Keratinocyte (primary cell): ENCODE results near the gene GPR158. TPM values are rescaled to one million over a fixed set of nuclear protein-coding genes. Genes with fewer than 3 reads are reported as not detected.

Experiments used
- DNase-seq: peaks from one replicate; pipeline ENCODE4 v3.0.0-alpha.2; 2011; ENCODE audit warnings: low read depth, missing footprints, low spot score
- FAIRE-seq: peaks from 2 replicates; lab custom pipeline; 2011; peaks lifted over from hg19 to GRCh38; lab: Jason Lieb, UNC
- H2AFZ ChIP-seq: 2 replicates; pipeline ENCODE4 v1.6.0; 2012; ENCODE audit warnings: low read length, control low read depth, inconsistent platforms; ENCODE audit not compliant: control insufficient read depth
- H3K27ac ChIP-seq: 2 replicates; pipeline ENCODE4 v1.5.1; 2011; ENCODE audit warnings: low read length; ENCODE audit not compliant: control insufficient read depth, insufficient read depth
- H3K27me3 ChIP-seq: 3 replicates; pipeline ENCODE4 v1.6.0; 2011; ENCODE audit warnings: low read length; ENCODE audit not compliant: control insufficient read depth, insufficient read depth; ENCODE audit errors: extremely low read depth
- H3K36me3 ChIP-seq, 2 experiments: 2 replicates in 1 of 2; 3 replicates in 1 of 2; pipeline ENCODE4 v1.5.1; 2011; ENCODE audit warnings: low read length in 2 of 2, mild to moderate bottlenecking in 1 of 2; ENCODE audit not compliant: control insufficient read depth in 2 of 2, insufficient read depth in 2 of 2; ENCODE audit errors: extremely low read depth in 1 of 2
- H3K4me1 ChIP-seq: 3 replicates; pipeline ENCODE4 v1.5.1; 2011; ENCODE audit warnings: low read length; ENCODE audit not compliant: control insufficient read depth, insufficient read depth; ENCODE audit errors: extremely low read depth
- H3K4me2 ChIP-seq: 3 replicates; pipeline ENCODE4 v1.6.0; 2011; ENCODE audit warnings: low read depth, low read length; ENCODE audit not compliant: control insufficient read depth, insufficient read depth; ENCODE audit errors: extremely low read depth
- H3K4me3 ChIP-seq, 3 experiments: fragments of 200-600 bp in 1 of 3; sonication (generic) in 1 of 3; 2 replicates in 2 of 3; 3 replicates in 1 of 3; pipeline ENCODE4 v1.5.1; 2011 to 2016; ENCODE audit warnings: low read length in 3 of 3, mild to moderate bottlenecking in 3 of 3, control low read depth in 2 of 3, inconsistent platforms in 1 of 3, low read depth in 1 of 3, mixed read lengths in 1 of 3, mixed run types in 1 of 3, moderate library complexity in 1 of 3; ENCODE audit not compliant: control insufficient read depth in 2 of 3, insufficient read depth in 2 of 3; ENCODE audit errors: extremely low read depth in 1 of 3
- H3K79me2 ChIP-seq: 2 replicates; pipeline ENCODE4 v1.6.0; 2012; ENCODE audit warnings: low read length; ENCODE audit not compliant: control insufficient read depth, insufficient read depth
- H3K9ac ChIP-seq: 3 replicates; pipeline ENCODE4 v1.6.0; 2011; ENCODE audit warnings: low read length; ENCODE audit not compliant: control insufficient read depth, insufficient read depth; ENCODE audit errors: extremely low read depth
- H3K9me1 ChIP-seq: 3 replicates; pipeline ENCODE4 v1.6.0; 2011; ENCODE audit warnings: low read length; ENCODE audit not compliant: control insufficient read depth, insufficient read depth; ENCODE audit errors: extremely low read depth
- H3K9me3 ChIP-seq: 2 replicates; pipeline ENCODE4 v1.5.1; 2012; ENCODE audit warnings: low read depth, low read length; ENCODE audit not compliant: control insufficient read depth
- H4K20me1 ChIP-seq: 3 replicates; pipeline ENCODE4 v1.6.0; 2011; ENCODE audit warnings: low read length; ENCODE audit not compliant: control insufficient read depth, insufficient read depth; ENCODE audit errors: extremely low read depth
- CTCF ChIP-seq, 3 experiments: IDR thresholded peaks in 1 of 3; conservative IDR thresholded peaks in 1 of 3; optimal IDR thresholded peaks in 1 of 3; 2 replicates in 2 of 3; 3 replicates in 1 of 3; pipeline versions ENCODE3 to v1.5.1; 2011; ENCODE audit warnings: low read length in 3 of 3, mild to moderate bottlenecking in 3 of 3, moderate library complexity in 2 of 3, control low read depth in 1 of 3, inconsistent platforms in 1 of 3; ENCODE audit not compliant: insufficient read depth in 2 of 3; ENCODE audit errors: extremely low read depth in 1 of 3
- EZH2 ChIP-seq: IDR thresholded peaks from one replicate; pipeline ENCODE4 v1.6.1; 2012; ENCODE audit warnings: inconsistent platforms, mild to moderate bottlenecking, low read length, moderate library complexity
- dilution Hi-C: fragments of 300-500 bp; cut with MboI; formaldehyde crosslinking; loops from one replicate; pipeline ENCODE4 v1.7.0; 2020; ENCODE audit warnings: low sequenced_read_pairs; ENCODE audit not compliant: extremely low pct_ligation_motif_present
- polyA plus RNA-seq, 5 experiments: library from polyadenylated mRNA; depleted of rRNA in 3 of 5; stranded (reverse) in 3 of 5; stranded (forward) in 1 of 5; unstranded in 1 of 5; fragments of >200 nt; gene quantifications; 1 replicate in 1 of 5; 2 replicates in 3 of 5; 3 replicates in 1 of 5; pipeline versions ENCODE4 v1.2.1 to v1.2.3, GENCODE V29; 2011 to 2012; ENCODE audit warnings: missing spikeins in 2 of 5, low read depth in 1 of 5, low replicate concordance in 1 of 5

Gene GPR158
- polyA plus RNA-seq, 1 donor (not counting 4 experiments of a cell fraction or from before 2014, with no cell fraction given), result not detected

DNA sequence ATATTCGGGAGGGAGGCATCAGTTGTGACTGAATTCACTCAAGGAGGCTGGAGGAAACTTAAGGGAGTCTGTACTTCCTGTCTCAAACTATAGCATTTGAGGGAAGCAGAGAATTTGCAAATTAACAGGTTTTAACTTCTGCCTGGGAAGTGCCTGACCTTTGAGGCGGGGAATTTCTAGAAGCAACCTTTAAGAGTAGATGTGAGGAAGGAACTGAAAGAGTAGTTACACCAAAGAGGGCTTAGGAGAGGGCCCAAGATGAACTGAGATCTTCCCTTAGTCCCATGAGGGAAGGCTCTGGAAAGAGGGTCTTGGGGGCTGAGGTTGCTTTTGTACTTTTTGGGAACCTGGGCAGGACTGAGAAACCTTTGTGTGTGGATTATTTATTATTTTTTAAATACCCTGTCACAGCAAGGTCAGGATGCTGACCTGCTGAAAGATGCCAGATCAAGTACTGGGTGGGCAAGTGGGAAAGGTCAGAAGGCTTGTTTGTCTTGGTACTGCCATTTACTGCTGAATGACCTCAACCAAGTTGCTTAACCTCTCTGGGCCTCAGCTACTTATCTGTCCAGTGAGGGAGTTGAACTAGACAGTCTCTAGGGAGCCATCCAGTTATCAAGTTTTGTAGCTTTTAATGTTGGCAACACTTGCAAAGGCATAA lies 2.4 kb downstream of the GPR158 start:
- no peak overlapping the region for H2AFZ ChIP-seq
- no peaks in the 10 kb centered on the region for H4K20me1 ChIP-seq
- FAIRE-seq, result no peak
- no peak for DNase-seq
- no peaks in the 10 kb centered on the region for H3K79me2 ChIP-seq
- H3K4me1 ChIP-seq, result no peaks in the 10 kb centered on the region
- no peak overlapping the region for H3K4me3 ChIP-seq
- H3K4me2 ChIP-seq, result no peak overlapping the region
- H3K9ac ChIP-seq, result no peak overlapping the region
- H3K9me3 ChIP-seq, result no peaks in the 10 kb centered on the region
- TF ChIP-seq EZH2 (no peak), CTCF (optimal IDR thresholded peaks at IDR 0.05 in 1 of 3, IDR thresholded peaks at IDR 0.05 in 1 of 3, conservative IDR thresholded peaks at IDR 0.05 in 1 of 3; ENCODE audit: extremely low read depth in 1 of 3, insufficient read depth in 2 of 3, low read length in 3 of 3) (no peak)
- no peak overlapping the region for H3K27ac ChIP-seq
- no peaks in the 10 kb centered on the region for H3K36me3 ChIP-seq
- dilution Hi-C loops, result no loop called here
- H3K9me1 ChIP-seq, result no peaks in the 10 kb centered on the region
- H3K27me3 ChIP-seq, result peaks cover 45% of the 10 kb centered on the region

GRCh38 chr10:25177754-25178135 lies 2.9 kb downstream of the GPR158 start:
- Histone ChIP-seq H2AFZ (no peak overlapping the region), H3K4me3 (no peak overlapping the region), H4K20me1 (no peaks in the 10 kb centered on the region), H3K9me3 (no peaks in the 10 kb centered on the region), H3K9me1 (no peaks in the 10 kb centered on the region), H3K27ac (no peak overlapping the region), H3K27me3 (peaks cover 45% of the 10 kb centered on the region), H3K9ac (no peak overlapping the region), H3K36me3 (no peaks in the 10 kb centered on the region), H3K79me2 (no peaks in the 10 kb centered on the region), H3K4me1 (no peaks in the 10 kb centered on the region), H3K4me2 (no peak overlapping the region)
- DNase-seq (no peak), FAIRE-seq (no peak)
- dilution Hi-C loops, result no loop called here
- TF ChIP-seq EZH2 (no peak), CTCF (optimal IDR thresholded peaks at IDR 0.05 in 1 of 3, IDR thresholded peaks at IDR 0.05 in 1 of 3, conservative IDR thresholded peaks at IDR 0.05 in 1 of 3; ENCODE audit: extremely low read depth in 1 of 3, insufficient read depth in 2 of 3, low read length in 3 of 3) (no peak)
